OCI-LY7 (cell line): Measurements from ENCODE around the gene TRIM38.

Source experiments
- EZH2phosphoT487 ChIP-seq: fragments of 200-600 bp; sonication (generic); IDR thresholded peaks from 2 replicates; pipeline ENCODE4 v1.6.1; 2018; ENCODE audit warnings: low read depth, borderline replicate concordance, mild to moderate bottlenecking, mixed run types, antibody characterized with exemption, low read length, moderate library complexity, mixed read lengths
- TF ChIP-seq, protein P1 (sequence below): fragments of 200-600 bp; sonication (generic); conservative IDR thresholded peaks from 2 replicates; pipeline ENCODE4 v1.5.1; 2014; ENCODE audit warnings: mild to moderate bottlenecking, antibody characterized with exemption, low read length, moderate library complexity, mixed read lengths

- TF ChIP-seq, protein P1, sequence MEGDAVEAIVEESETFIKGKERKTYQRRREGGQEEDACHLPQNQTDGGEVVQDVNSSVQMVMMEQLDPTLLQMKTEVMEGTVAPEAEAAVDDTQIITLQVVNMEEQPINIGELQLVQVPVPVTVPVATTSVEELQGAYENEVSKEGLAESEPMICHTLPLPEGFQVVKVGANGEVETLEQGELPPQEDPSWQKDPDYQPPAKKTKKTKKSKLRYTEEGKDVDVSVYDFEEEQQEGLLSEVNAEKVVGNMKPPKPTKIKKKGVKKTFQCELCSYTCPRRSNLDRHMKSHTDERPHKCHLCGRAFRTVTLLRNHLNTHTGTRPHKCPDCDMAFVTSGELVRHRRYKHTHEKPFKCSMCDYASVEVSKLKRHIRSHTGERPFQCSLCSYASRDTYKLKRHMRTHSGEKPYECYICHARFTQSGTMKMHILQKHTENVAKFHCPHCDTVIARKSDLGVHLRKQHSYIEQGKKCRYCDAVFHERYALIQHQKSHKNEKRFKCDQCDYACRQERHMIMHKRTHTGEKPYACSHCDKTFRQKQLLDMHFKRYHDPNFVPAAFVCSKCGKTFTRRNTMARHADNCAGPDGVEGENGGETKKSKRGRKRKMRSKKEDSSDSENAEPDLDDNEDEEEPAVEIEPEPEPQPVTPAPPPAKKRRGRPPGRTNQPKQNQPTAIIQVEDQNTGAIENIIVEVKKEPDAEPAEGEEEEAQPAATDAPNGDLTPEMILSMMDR = peak; percentile 97
- TF ChIP-seq EZH2phosphoT487 = no peak
Observed at GRCh38 chr6:25992413-25993340, 30.1 kb downstream of the TRIM38 start.
